ENCODE measurements around the gene GDF15. TPM values are rescaled to one million over a fixed set of nuclear protein-coding genes. Genes with fewer than 3 reads are reported as not detected.
A peak's percentile ranks its signal among the peaks of the same experiment; 100 is the strongest.
"Not testable (repeated sequence)": the region's sequence is repeated elsewhere in the genome, so short reads cannot be mapped to it uniquely, and the experiment has no call there.

The GDF15 gene
- polyA plus RNA-seq, 6 donors from 2014 or later: not detected

GRCh38 chr19:18389726-18390064 lies 3.7 kb downstream of the GDF15 start:
- H3K36me3 Mint-ChIP-seq: peaks cover 0 to 13% of the 10 kb centered on the region in 2 donors
- peak overlapping the region in 4 of 6 donors; percentile 7 to 85 (median 58) for H3K27ac Mint-ChIP-seq
- H3K9me3 Mint-ChIP-seq: peaks cover 0 to 4% (median 2%) of the 10 kb centered on the region in 7 donors
- no peak for ATAC-seq (ENCODE audit: low read depth in 2 of 2)
- H3K27me3 Mint-ChIP-seq: peaks cover 0 to 1% (median under 1%) of the 10 kb centered on the region in 3 donors
- peak overlapping the region in 5 of 8 donors; percentile 40 to 88 (median 82) for H3K4me3 Mint-ChIP-seq
- no peak for DNase-seq
- H3K4me1 Mint-ChIP-seq: peaks cover 26 to 68% (median 47%) of the 10 kb centered on the region in 3 donors

GRCh38 chr19:18390065-18390907 lies 4.3 kb downstream of the GDF15 start:
- Mint-ChIP-seq H3K9me3 (peaks cover 0 to 4% (median 2%) of the 10 kb centered on the region in 7 donors), H3K4me3 (peak overlapping the region in 3 of 8 donors; percentile 25 to 52 (median 42)), H3K27me3 (no peaks in the 10 kb centered on the region)

GRCh38 chr19:18391509-18392075 lies 5.6 kb downstream of the GDF15 start:
- Mint-ChIP-seq H3K27me3 (no peaks in the 10 kb centered on the region), H3K9me3 (peaks cover 0 to 4% (median 0%) of the 10 kb centered on the region in 7 donors)

More at GRCh38 chr19:18390065-18390907, 4.3 kb downstream of the GDF15 start:
- peak overlapping the region in 4 of 6 donors; percentile 18 to 85 (median 40) for H3K27ac Mint-ChIP-seq
- DNase-seq: no peak
- H3K36me3 Mint-ChIP-seq: peaks cover 0 to 13% of the 10 kb centered on the region in 2 donors
- peaks cover 26 to 72% (median 50%) of the 10 kb centered on the region in 3 donors for H3K4me1 Mint-ChIP-seq
- ATAC-seq (ENCODE audit: low read depth in 2 of 2): no peak

GRCh38 chr19:18392417-18392816 lies 6.5 kb downstream of the GDF15 start:
- peaks cover 0 to 13% of the 10 kb centered on the region in 2 donors for H3K36me3 Mint-ChIP-seq
- ATAC-seq (ENCODE audit: low read depth in 2 of 2) (peak; percentile 14 to 22), DNase-seq (peak; percentile 25)
- H3K27ac Mint-ChIP-seq: peak overlapping the region in 1 of 6 donors; percentile 63
- H3K4me1 Mint-ChIP-seq: peaks cover 30 to 78% (median 51%) of the 10 kb centered on the region in 3 donors
- peak overlapping the region in 7 of 8 donors; percentile 53 to 84 (median 60) for H3K4me3 Mint-ChIP-seq
- H3K9me3 Mint-ChIP-seq: peaks cover 0 to 4% (median 0%) of the 10 kb centered on the region in 7 donors
- H3K27me3 Mint-ChIP-seq: no peaks in the 10 kb centered on the region

More at GRCh38 chr19:18391509-18392075, 5.6 kb downstream of the GDF15 start:
- Mint-ChIP-seq H3K4me1 (peaks cover 26 to 78% (median 50%) of the 10 kb centered on the region in 3 donors), H3K27ac (peak overlapping the region in 2 of 6 donors; percentile 21 to 68), H3K4me3 (peak overlapping the region in 5 of 8 donors; percentile 24 to 84 (median 54)), H3K36me3 (peaks cover 0 to 13% of the 10 kb centered on the region in 2 donors)
- no peak for DNase-seq
- ATAC-seq (ENCODE audit: low read depth in 2 of 2): no peak

- Mint-ChIP-seq H3K27me3 (no peaks in the 10 kb centered on the region), H3K4me1 (peaks cover 32 to 77% (median 52%) of the 10 kb centered on the region in 3 donors), H3K4me3 (peak overlapping the region in 7 of 8 donors; percentile 53 to 84 (median 60)), H3K9me3 (peaks cover 0 to 4% (median 0%) of the 10 kb centered on the region in 7 donors), H3K36me3 (peaks cover 0 to 13% of the 10 kb centered on the region in 2 donors), H3K27ac (no peak overlapping the region)
- ATAC-seq (ENCODE audit: low read depth in 2 of 2): no peak
- DNase-seq: no peak
These were observed 7.0 kb downstream of the GDF15 start for GRCh38 chr19:18392926-18393325.

GRCh38 chr19:18393836-18394235 lies 7.9 kb downstream of the GDF15 start:
- Mint-ChIP-seq H3K9me3 (peaks cover 0 to 4% (median 0%) of the 10 kb centered on the region in 7 donors), H3K36me3 (peaks cover 0 to 13% of the 10 kb centered on the region in 2 donors), H3K4me1 (peaks cover 35 to 76% (median 49%) of the 10 kb centered on the region in 3 donors), H3K27ac (peak overlapping the region in 3 of 6 donors; percentile 44 to 90 (median 65)), H3K27me3 (no peaks in the 10 kb centered on the region), H3K4me3 (peak overlapping the region in 6 of 8 donors; percentile 30 to 82 (median 76))
- no peak for ATAC-seq (ENCODE audit: low read depth in 2 of 2)
- no peak for DNase-seq

- peak overlapping the region; percentile 68 to 88 (median 82) for H3K4me3 Mint-ChIP-seq
- H3K4me1 Mint-ChIP-seq: peaks cover 25 to 74% (median 52%) of the 10 kb centered on the region in 3 donors
- peak overlapping the region in 3 of 6 donors; percentile 11 to 84 (median 74) for H3K27ac Mint-ChIP-seq
- H3K9me3 Mint-ChIP-seq: no peaks in the 10 kb centered on the region
- no peaks in the 10 kb centered on the region for H3K27me3 Mint-ChIP-seq
- no peak for ATAC-seq (ENCODE audit: low read depth in 2 of 2)
- no peak for DNase-seq
- H3K36me3 Mint-ChIP-seq: no peaks in the 10 kb centered on the region
These were observed 10.7 kb downstream of the GDF15 start for GRCh38 chr19:18396471-18397241.

GRCh38 chr19:18397242-18398202 lies 11.6 kb downstream of the GDF15 start, which contains the start of gene LRRC25:
Gene LRRC25 (minus strand): TSS chr19:18397622. CDS start chr19:18396963, 659 bp downstream.
- Mint-ChIP-seq H3K4me3 (peak within 1 kb of the TSS; percentile 68 to 88 (median 82)), H3K36me3 (no peaks in the 10 kb centered on the region), H3K9me3 (no peaks in the 10 kb centered on the region), H3K27me3 (no peaks in the 10 kb centered on the region), H3K27ac (peak within 1 kb of the TSS in 5 of 6 donors; percentile 47 to 96 (median 76)), H3K4me1 (peaks cover 30 to 74% (median 52%) of the 10 kb centered on the region in 3 donors)
- DNase-seq (peak; percentile 70), ATAC-seq (ENCODE audit: low read depth in 2 of 2) (peak; percentile 86 to 88)

GRCh38 chr19:18399008-18399407 lies 13.1 kb downstream of the GDF15 start:
- peaks cover 33 to 72% (median 51%) of the 10 kb centered on the region in 3 donors for H3K4me1 Mint-ChIP-seq

GRCh38 chr19:18401580-18402112 lies 15.7 kb downstream of the GDF15 start:
- Mint-ChIP-seq H3K4me3 (peak overlapping the region in 7 of 8 donors; percentile 36 to 91 (median 78)), H3K27me3 (no peaks in the 10 kb centered on the region), H3K4me1 (peaks cover 31 to 49% (median 41%) of the 10 kb centered on the region in 3 donors), H3K27ac (peak overlapping the region; percentile 47 to 98 (median 90)), H3K36me3 (no peaks in the 10 kb centered on the region), H3K9me3 (no peaks in the 10 kb centered on the region)
- peak; percentile 68 to 76 for ATAC-seq (ENCODE audit: low read depth in 2 of 2)
- no peak for DNase-seq

More at GRCh38 chr19:18399008-18399407, 13.1 kb downstream of the GDF15 start:
- Mint-ChIP-seq H3K36me3 (no peaks in the 10 kb centered on the region), H3K4me3 (peak overlapping the region in 2 of 8 donors; percentile 37 to 59), H3K27ac (no peak overlapping the region), H3K9me3 (no peaks in the 10 kb centered on the region), H3K27me3 (no peaks in the 10 kb centered on the region)
- ATAC-seq (ENCODE audit: low read depth in 2 of 2): no peak
- no peak for DNase-seq

- H3K36me3 Mint-ChIP-seq; DNase-seq; ATAC-seq (ENCODE audit: low read depth in 2 of 2); H3K27me3 Mint-ChIP-seq; H3K9me3 Mint-ChIP-seq: not testable (repeated sequence)
- Mint-ChIP-seq H3K27ac (peak overlapping the region in 5 of 6 donors; percentile 81 to 98 (median 95)), H3K4me3 (peak overlapping the region in 7 of 8 donors; percentile 60 to 90 (median 69)), H3K4me1 (peaks cover 24 to 44% (median 35%) of the 10 kb centered on the region in 3 donors)
These were observed 16.7 kb downstream of the GDF15 start for GRCh38 chr19:18402455-18403248.

All from naive B cell (primary cell).